Thyroid gland (tissue), 4 donors: ENCODE measurements around the gene LAMTOR1. TPM values are rescaled to one million over a fixed set of nuclear protein-coding genes. Genes with fewer than 3 reads are reported as not detected.
A peak's percentile ranks its signal among the peaks of the same experiment; 100 is the strongest.

Experiments
- DNase-seq, 2 donors: peaks; one replicate each; pipeline ENCODE4 v3.0.0-alpha.2; 2019
- H3K27ac ChIP-seq, 3 donors: fragments of 200-600 bp; sonication (generic); 1 replicate in 2 of 3; 2 replicates in 1 of 3; pipeline ENCODE4 v1.5.1; 2016 to 2019; ENCODE audit warnings: mild to moderate bottlenecking in 1 of 3, moderate library complexity in 1 of 3
- H3K27me3 ChIP-seq: fragments of 200-600 bp; sonication (generic); one replicate; pipeline ENCODE4 v1.5.1; 2019
- H3K36me3 ChIP-seq, 2 donors: fragments of 200-600 bp; sonication (generic); one replicate each; pipeline ENCODE4 v1.5.1; 2016 to 2019
- H3K4me1 ChIP-seq, 2 donors: fragments of 200-600 bp; sonication (generic); one replicate each; pipeline ENCODE4 v1.5.1; 2017 to 2019
- H3K4me3 ChIP-seq, 3 donors: fragments of 200-600 bp; sonication (generic); replicated peaks in 1 of 3; 1 replicate in 2 of 3; 2 replicates in 1 of 3; pipeline ENCODE4 v1.5.1; 2016; ENCODE audit warnings: mild to moderate bottlenecking in 1 of 3
- H3K9me3 ChIP-seq: fragments of 200-600 bp; sonication (generic); one replicate; pipeline ENCODE4 v1.5.1; 2017
- POLR2A ChIP-seq, 2 donors: fragments of 450-650 bp; IDR thresholded peaks; one replicate each; pipeline ENCODE4 v1.6.1; 2017; ENCODE audit warnings: antibody characterized with exemption in 2 of 2, mild to moderate bottlenecking in 2 of 2, moderate library complexity in 1 of 2
- WGBS, 2 donors: methylation state at CpG; one replicate each; pipeline ENCODE4 v1.1.5; 2017; 5-methylcytosine and 5-hydroxymethylcytosine counted together
- intact Hi-C: fragments of 100-400 bp; cut with DNase I; formaldehyde crosslinking; loops from one replicate; pipeline ENCODE4 v1.15.1; 2023
- total RNA-seq, 4 donors: library from RNA; depleted of rRNA; stranded (reverse); fragments of >200 nt; gene quantifications; one replicate each; pipeline ENCODE4 v1.2.3, GENCODE V29; 2016
- TF ChIP-seq, protein P1 (sequence below), 6 experiments: fragments of 200-600 bp in 3 of 6; fragments of 450-650 bp in 3 of 6; sonication (generic) in 3 of 6; IDR thresholded peaks; one replicate each; pipeline ENCODE4 v1.5.1; 2016 to 2019; ENCODE audit warnings: antibody characterized with exemption in 6 of 6, mild to moderate bottlenecking in 2 of 6, inconsistent platforms in 1 of 6, moderate library complexity in 1 of 6

The LAMTOR1 gene
- total RNA-seq, 4 donors from 2014 or later = 127 to 204 (median 182) TPM

DNA sequence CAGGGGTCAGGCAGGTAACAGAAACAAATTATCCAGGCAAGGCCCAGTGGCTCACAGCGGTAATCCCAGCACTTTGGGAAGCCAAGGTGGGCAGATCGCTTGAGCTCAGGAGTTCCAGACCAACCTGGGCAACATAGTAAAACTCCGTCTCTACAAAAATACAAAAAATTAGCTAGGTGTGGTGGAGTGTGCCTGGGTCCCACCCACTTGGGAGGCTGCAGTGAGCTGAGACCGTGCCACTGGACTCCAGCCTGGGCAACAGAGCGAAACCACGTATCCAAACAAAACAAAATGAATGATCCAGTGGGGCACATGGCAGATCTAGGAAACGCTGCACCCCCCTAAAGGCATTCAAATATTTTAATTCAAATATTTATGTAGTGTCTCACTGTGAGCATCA, 32.6 kb downstream of the LAMTOR1 start:
- Histone ChIP-seq H3K4me1 (peaks cover 60 to 67% of the 10 kb centered on the region in 2 donors), H3K4me3 (no peak overlapping the region), H3K36me3 (no peaks in the 10 kb centered on the region), H3K27ac (peak overlapping the region; percentile 72 to 86 (median 84)), H3K27me3 (no peaks in the 10 kb centered on the region), H3K9me3 (no peaks in the 10 kb centered on the region)
- 43 to 66% methylated on average over 7 of the region's 7 CpGs for WGBS, 2 donors
- intact Hi-C loops = no loop called here
- no peak for TF ChIP-seq POLR2A (IDR thresholded peaks at IDR 0.05)
- TF ChIP-seq, protein P1, sequence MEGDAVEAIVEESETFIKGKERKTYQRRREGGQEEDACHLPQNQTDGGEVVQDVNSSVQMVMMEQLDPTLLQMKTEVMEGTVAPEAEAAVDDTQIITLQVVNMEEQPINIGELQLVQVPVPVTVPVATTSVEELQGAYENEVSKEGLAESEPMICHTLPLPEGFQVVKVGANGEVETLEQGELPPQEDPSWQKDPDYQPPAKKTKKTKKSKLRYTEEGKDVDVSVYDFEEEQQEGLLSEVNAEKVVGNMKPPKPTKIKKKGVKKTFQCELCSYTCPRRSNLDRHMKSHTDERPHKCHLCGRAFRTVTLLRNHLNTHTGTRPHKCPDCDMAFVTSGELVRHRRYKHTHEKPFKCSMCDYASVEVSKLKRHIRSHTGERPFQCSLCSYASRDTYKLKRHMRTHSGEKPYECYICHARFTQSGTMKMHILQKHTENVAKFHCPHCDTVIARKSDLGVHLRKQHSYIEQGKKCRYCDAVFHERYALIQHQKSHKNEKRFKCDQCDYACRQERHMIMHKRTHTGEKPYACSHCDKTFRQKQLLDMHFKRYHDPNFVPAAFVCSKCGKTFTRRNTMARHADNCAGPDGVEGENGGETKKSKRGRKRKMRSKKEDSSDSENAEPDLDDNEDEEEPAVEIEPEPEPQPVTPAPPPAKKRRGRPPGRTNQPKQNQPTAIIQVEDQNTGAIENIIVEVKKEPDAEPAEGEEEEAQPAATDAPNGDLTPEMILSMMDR (IDR thresholded peaks at IDR 0.05) = no peak
- peak; percentile 77 to 83 for DNase-seq

DNA sequence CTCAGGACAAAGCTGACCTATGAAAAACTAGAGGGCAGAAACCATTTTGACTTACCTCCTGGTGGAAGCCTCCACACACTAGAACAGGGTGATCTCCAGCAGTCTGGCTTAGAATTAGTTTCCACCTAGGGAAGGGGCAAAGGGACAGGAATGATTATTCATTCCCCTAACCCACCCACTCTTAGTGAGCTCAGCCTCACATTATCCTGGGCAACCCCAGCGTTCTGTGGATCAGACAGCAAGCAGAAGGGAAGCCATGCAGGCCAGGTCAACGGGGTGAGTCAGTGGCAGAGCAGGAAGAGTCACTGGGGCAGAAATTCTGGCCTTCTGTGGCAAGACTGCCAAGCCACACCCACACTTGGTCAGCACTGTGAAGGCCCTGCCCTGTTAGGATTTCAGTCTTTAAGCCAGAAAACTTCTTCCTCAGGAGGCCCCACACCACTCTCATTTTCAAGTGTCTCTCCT, 33.3 kb downstream of the LAMTOR1 start:
- peaks cover 60 to 67% of the 10 kb centered on the region in 2 donors for H3K4me1 ChIP-seq
- 0% methylated on average over 2 of the region's 2 CpGs for WGBS, 2 donors
- intact Hi-C loops = no loop called here

DNA sequence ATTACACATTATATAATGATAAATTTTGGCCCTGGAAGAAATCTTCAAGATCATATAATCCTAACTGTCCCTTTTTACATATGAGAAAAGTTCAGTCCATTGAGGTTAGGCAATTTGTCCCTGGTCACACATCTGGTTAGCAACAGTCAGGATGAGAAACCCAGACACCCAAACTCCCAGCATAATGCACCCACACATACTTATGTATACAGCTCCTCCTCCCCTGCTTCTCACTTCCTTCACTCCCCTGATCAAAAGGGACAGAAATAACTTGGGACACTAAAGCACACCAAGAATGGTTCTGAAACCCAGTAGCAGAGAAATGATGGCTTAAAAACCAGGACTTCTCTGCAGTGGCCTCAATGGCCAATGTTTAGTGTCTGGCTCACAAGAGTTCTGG, 33.9 kb downstream of the LAMTOR1 start:
- intact Hi-C loops = no loop called here
- TF ChIP-seq, protein P1 (IDR thresholded peaks at IDR 0.05) = no peak
- no peak for TF ChIP-seq POLR2A (IDR thresholded peaks at IDR 0.05)
- H3K36me3 ChIP-seq = no peaks in the 10 kb centered on the region
- no peak for DNase-seq
- H3K4me1 ChIP-seq = peaks cover 60 to 67% of the 10 kb centered on the region in 2 donors
- H3K27me3 ChIP-seq = no peaks in the 10 kb centered on the region
- H3K4me3 ChIP-seq = no peak overlapping the region
- H3K9me3 ChIP-seq = no peaks in the 10 kb centered on the region
- peak overlapping the region; percentile 72 to 86 (median 84) for H3K27ac ChIP-seq

More for the DNA sequence above, 33.3 kb downstream of the LAMTOR1 start:
- no peaks in the 10 kb centered on the region for H3K36me3 ChIP-seq
- H3K4me3 ChIP-seq = no peak overlapping the region
- TF ChIP-seq, protein P1 (IDR thresholded peaks at IDR 0.05) = no peak
- TF ChIP-seq POLR2A (IDR thresholded peaks at IDR 0.05) = peak in 1 of 2 donors; percentile 36
- DNase-seq = peak; percentile 88 to 89
- H3K27me3 ChIP-seq = no peaks in the 10 kb centered on the region
- peak overlapping the region; percentile 72 to 86 (median 84) for H3K27ac ChIP-seq
- no peaks in the 10 kb centered on the region for H3K9me3 ChIP-seq

DNA sequence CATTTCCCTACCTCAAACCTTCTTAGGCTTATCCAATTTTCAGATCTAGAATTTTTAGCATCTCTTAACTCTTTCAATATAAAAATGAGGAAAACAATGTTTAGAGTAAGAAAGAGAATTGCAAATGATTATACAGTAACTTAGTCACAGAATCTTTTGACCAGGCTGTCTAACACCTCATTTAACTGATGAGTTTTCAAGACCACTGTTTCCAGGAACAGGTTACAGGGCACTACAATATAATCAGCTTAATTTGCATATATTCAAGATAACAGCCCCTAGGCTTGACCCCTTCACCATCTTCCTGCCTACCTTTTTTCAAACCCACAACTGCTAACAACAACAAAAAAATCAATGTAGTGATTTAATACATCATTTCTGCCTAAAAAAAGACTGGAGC, 35.4 kb downstream of the LAMTOR1 start:
- no peak for DNase-seq
- intact Hi-C loops = no loop called here
- TF ChIP-seq, protein P1 (IDR thresholded peaks at IDR 0.05) = no peak
- TF ChIP-seq POLR2A (IDR thresholded peaks at IDR 0.05) = no peak
- peaks cover 60 to 64% of the 10 kb centered on the region in 2 donors for H3K4me1 ChIP-seq
- no peaks in the 10 kb centered on the region for H3K27me3 ChIP-seq
- no peaks in the 10 kb centered on the region for H3K36me3 ChIP-seq
- peak overlapping the region; percentile 54 to 84 (median 72) for H3K27ac ChIP-seq
- no peak overlapping the region for H3K4me3 ChIP-seq
- no peaks in the 10 kb centered on the region for H3K9me3 ChIP-seq

DNA sequence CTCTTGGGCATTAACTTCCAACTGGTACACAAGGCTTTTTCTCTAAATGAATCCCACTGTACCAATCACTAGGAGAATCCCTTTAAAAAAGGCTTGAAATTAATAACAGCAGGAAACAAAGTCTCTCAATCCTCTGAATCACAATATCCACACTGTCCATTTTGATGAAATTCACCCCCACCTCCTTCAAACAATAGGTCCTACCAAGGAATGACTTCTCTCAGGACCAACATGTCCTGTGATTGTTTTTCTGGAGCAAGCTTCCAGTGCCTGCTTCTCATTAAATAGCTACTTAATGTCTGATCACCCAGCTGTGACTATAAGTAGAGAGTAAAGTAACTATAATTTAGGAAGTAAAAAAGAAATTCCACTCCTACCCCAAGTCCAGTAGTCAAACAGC, 35.8 kb downstream of the LAMTOR1 start:
- DNase-seq = no peak
- Histone ChIP-seq H3K4me1 (peaks cover 56 to 60% of the 10 kb centered on the region in 2 donors), H3K9me3 (no peaks in the 10 kb centered on the region), H3K4me3 (no peak overlapping the region), H3K27me3 (no peaks in the 10 kb centered on the region), H3K27ac (peak overlapping the region; percentile 54 to 84 (median 72)), H3K36me3 (no peaks in the 10 kb centered on the region)
- TF ChIP-seq, protein P1 (IDR thresholded peaks at IDR 0.05) = no peak
- TF ChIP-seq POLR2A (IDR thresholded peaks at IDR 0.05) = no peak
- intact Hi-C loops = no loop called here
